Lower lobe of right lung (tissue), 2 donors: ENCODE data around the gene SIRPD. TPM values are rescaled to one million over a fixed set of nuclear protein-coding genes. Genes with fewer than 3 reads are reported as not detected.

Source experiments
- ATAC-seq, 2 donors: fragments of 200-7000 bp; cut with Tn5 transposase; one replicate each; pipeline ENCODE4 v1.9.1; 2020 to 2022; ENCODE audit warnings: mild to moderate bottlenecking in 2 of 2, moderate library complexity in 2 of 2
- DNase-seq: peaks from one replicate; pipeline ENCODE4 v3.0.0-alpha.2; 2020
- H3K27ac ChIP-seq: fragments of 200-600 bp; one replicate; pipeline ENCODE4 v1.8.0; 2022
- H3K27me3 ChIP-seq: fragments of 200-600 bp; one replicate; pipeline ENCODE4 v1.8.0; 2022; ENCODE audit warnings: low read depth
- H3K36me3 ChIP-seq: fragments of 200-600 bp; one replicate; pipeline ENCODE4 v1.8.0; 2022; ENCODE audit warnings: mild to moderate bottlenecking
- H3K4me1 ChIP-seq: fragments of 200-600 bp; one replicate; pipeline ENCODE4 v1.8.0; 2022
- H3K4me3 ChIP-seq: fragments of 200-600 bp; one replicate; pipeline ENCODE4 v1.8.0; 2022; ENCODE audit warnings: mild to moderate bottlenecking
- H3K9me3 ChIP-seq: fragments of 200-600 bp; one replicate; pipeline ENCODE4 v1.8.0; 2022
- intact Hi-C: fragments of 100-400 bp; cut with DNase I; formaldehyde crosslinking; loops from one replicate; pipeline ENCODE4 v1.11.0; 2022
- total RNA-seq: library from RNA; stranded (reverse); fragmentation: NEBNext Ultra II Directional; extraction: Animal tissue kit (Norgen Biotek cat#: 25700); gene quantifications from one replicate; pipeline ENCODE4 v1.2.1, GENCODE V29; 2021
- TF ChIP-seq, protein P1 (sequence below): fragments of 200-600 bp; IDR thresholded peaks from one replicate; pipeline ENCODE4 v1.8.0; 2022; ENCODE audit warnings: antibody characterized with exemption, mild to moderate bottlenecking
- donor health status: DM: no; HTN: yes; CAD: no; lungs with severe emphysema.

SIRPD gene
- total RNA-seq, 1 donor from 2014 or later, result 1.5 TPM

DNA sequence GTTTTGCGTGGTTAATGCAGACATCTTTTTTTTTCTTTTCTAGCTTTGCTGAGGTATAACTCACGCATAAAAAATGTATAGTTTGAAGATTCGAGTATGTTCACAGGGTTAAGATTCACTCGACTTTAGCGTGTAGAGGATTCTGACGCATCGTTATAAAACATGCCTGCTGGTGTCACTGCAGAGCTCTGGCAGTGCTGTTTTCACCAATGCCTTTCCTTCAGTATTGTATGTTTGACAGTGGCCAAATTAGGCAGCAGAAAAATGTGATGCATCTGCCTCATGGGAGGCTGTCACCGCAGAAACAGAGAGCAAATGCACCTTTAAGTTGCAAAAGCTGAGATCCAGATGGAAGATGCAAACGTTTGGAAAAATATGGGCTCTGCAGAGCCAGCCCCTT, 48.3 kb downstream of the SIRPD start:
- DNase-seq, result no peak
- no peak overlapping the region for H3K27ac ChIP-seq
- H3K4me3 ChIP-seq, result no peak overlapping the region
- no peaks in the 10 kb centered on the region for H3K36me3 ChIP-seq
- TF ChIP-seq, protein P1, sequence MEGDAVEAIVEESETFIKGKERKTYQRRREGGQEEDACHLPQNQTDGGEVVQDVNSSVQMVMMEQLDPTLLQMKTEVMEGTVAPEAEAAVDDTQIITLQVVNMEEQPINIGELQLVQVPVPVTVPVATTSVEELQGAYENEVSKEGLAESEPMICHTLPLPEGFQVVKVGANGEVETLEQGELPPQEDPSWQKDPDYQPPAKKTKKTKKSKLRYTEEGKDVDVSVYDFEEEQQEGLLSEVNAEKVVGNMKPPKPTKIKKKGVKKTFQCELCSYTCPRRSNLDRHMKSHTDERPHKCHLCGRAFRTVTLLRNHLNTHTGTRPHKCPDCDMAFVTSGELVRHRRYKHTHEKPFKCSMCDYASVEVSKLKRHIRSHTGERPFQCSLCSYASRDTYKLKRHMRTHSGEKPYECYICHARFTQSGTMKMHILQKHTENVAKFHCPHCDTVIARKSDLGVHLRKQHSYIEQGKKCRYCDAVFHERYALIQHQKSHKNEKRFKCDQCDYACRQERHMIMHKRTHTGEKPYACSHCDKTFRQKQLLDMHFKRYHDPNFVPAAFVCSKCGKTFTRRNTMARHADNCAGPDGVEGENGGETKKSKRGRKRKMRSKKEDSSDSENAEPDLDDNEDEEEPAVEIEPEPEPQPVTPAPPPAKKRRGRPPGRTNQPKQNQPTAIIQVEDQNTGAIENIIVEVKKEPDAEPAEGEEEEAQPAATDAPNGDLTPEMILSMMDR, result peak; percentile 27
- intact Hi-C loops, result no loop called here
- H3K27me3 ChIP-seq, result no peaks in the 10 kb centered on the region
- peak in 1 of 2 donors; percentile 55 for ATAC-seq
- no peaks in the 10 kb centered on the region for H3K9me3 ChIP-seq
- H3K4me1 ChIP-seq, result no peaks in the 10 kb centered on the region

DNA sequence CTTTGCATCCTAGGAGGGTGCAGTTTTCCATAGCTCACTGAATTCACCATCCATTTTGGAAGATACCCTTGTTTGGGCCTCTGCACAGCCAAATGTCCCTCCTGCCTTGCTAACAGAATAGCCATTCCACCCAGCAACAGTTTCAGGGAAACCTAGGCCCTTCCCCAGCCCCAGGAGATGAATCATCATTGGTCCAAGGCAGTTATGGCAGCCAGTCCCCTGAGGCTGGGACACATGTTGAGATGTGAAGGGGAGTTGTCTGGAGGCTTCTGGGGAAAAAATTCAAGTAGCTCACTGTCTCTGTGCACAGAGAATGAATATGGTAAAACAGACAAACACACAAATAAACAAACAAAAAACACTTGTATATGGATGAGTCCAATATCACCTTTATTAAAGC, 48.9 kb downstream of the SIRPD start:
- intact Hi-C loops, result no loop called here
- no peak for ATAC-seq
- Histone ChIP-seq H3K36me3 (no peaks in the 10 kb centered on the region), H3K9me3 (no peaks in the 10 kb centered on the region), H3K27ac (no peak overlapping the region), H3K27me3 (no peaks in the 10 kb centered on the region), H3K4me1 (no peaks in the 10 kb centered on the region), H3K4me3 (no peak overlapping the region)
- DNase-seq, result no peak
- TF ChIP-seq, protein P1, result no peak

DNA sequence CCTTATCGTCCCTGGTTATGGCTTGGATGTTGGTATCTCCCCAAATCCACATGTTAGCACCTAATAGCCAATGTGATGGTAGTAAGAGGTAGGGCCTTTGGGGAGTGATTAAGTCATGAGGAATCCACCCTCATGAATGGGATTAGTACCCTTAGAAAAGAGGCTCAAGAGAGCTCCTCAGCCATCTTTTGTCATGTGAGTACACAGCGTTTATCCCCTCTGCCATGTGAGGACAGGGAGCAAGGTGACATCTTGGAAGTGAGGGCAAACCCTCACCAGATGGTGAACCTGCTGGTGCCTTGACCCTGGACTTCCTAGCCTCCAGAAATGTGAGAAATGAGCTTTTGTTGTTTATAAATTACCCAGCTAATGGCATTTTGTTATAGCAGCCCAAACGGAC, 50.2 kb downstream of the SIRPD start:
- TF ChIP-seq, protein P1, result no peak
- no peaks in the 10 kb centered on the region for H3K4me1 ChIP-seq
- intact Hi-C loops, result no loop called here

DNA sequence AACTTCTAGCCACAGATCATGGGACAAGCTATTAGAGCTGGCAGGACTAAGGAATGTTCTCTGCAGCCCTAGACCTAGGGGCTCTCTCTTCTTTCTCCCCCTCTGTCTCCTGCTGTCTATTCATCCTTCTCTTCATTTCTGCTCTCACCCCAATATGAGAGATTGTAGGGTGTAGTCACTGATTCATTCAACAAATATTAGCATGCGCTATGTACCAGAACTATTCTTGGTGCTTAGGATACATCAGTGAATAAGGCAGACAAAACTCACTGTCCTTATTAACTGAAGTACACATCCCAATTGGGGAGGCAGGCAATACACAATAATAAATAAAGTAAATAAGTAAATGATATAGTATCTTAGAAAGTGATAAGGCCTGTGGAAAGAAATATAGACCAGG, 51.6 kb downstream of the SIRPD start:
- intact Hi-C loops, result no loop called here
- Histone ChIP-seq H3K27me3 (no peaks in the 10 kb centered on the region), H3K9me3 (no peaks in the 10 kb centered on the region), H3K36me3 (no peaks in the 10 kb centered on the region), H3K4me1 (no peaks in the 10 kb centered on the region), H3K4me3 (no peak overlapping the region), H3K27ac (no peak overlapping the region)
- TF ChIP-seq, protein P1, result no peak
- ATAC-seq (no peak), DNase-seq (no peak)

More for the DNA sequence above, 50.2 kb downstream of the SIRPD start:
- H3K9me3 ChIP-seq, result no peaks in the 10 kb centered on the region
- H3K36me3 ChIP-seq, result no peaks in the 10 kb centered on the region
- no peak overlapping the region for H3K4me3 ChIP-seq
- no peak overlapping the region for H3K27ac ChIP-seq
- H3K27me3 ChIP-seq, result no peaks in the 10 kb centered on the region
- DNase-seq (no peak), ATAC-seq (no peak)

DNA sequence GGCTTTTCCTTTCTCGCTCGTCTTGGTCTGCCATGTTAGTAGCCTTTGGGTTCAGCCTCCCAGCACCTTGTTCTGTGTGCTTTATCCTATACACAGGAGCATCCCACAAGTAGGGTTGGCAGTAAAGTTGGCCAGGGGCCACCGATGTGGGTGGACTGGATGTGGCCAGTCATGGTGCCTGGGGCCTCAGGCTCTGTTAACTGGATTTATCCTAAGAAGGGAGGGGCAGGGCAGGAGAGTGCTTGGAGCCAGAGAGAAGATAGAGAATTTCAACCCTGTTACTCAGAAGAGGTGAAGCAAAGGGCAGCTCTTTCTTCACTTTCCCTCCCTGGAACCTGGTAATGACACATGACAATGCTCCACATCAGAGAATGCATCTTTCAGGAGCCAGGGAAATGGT, 52.1 kb downstream of the SIRPD start:
- no peak overlapping the region for H3K4me3 ChIP-seq
- no peak for DNase-seq
- no peaks in the 10 kb centered on the region for H3K36me3 ChIP-seq
- intact Hi-C loops, result no loop called here
- H3K4me1 ChIP-seq, result no peaks in the 10 kb centered on the region
- ATAC-seq, result no peak
- TF ChIP-seq, protein P1, result no peak
- H3K27me3 ChIP-seq, result no peaks in the 10 kb centered on the region
- no peaks in the 10 kb centered on the region for H3K9me3 ChIP-seq
- no peak overlapping the region for H3K27ac ChIP-seq
